Thoracic aorta (tissue), 2 donors: ENCODE data around the gene NR2F1-AS1. TPM values are rescaled to one million over a fixed set of nuclear protein-coding genes. Genes with fewer than 3 reads are reported as not detected.

Source experiments
- ATAC-seq: fragments of 150-250 bp; one replicate; pipeline ENCODE4 v1.8.0; 2017; ENCODE audit warnings: low read depth; ENCODE audit not compliant: insufficient number of reproducible peaks, low FRiP score
- DNase-seq: peaks from one replicate; pipeline ENCODE4 v3.0.0-alpha.2; 2020; ENCODE audit warnings: low spot score
- H3K27ac ChIP-seq, 2 donors: fragments of 200-600 bp; sonication (generic); 1 replicate in 1 of 2; 2 replicates in 1 of 2; pipeline ENCODE4 v1.5.1; 2016; ENCODE audit warnings: mild to moderate bottlenecking in 2 of 2, moderate library complexity in 2 of 2
- H3K27me3 ChIP-seq: fragments of 200-600 bp; sonication (generic); replicated peaks from 2 replicates; pipeline ENCODE4 v1.6.0; 2016; ENCODE audit warnings: mild to moderate bottlenecking; ENCODE audit not compliant: insufficient read depth
- H3K36me3 ChIP-seq: fragments of 200-600 bp; sonication (generic); one replicate; pipeline ENCODE4 v1.5.1; 2016
- H3K4me1 ChIP-seq, 2 donors: fragments of 200-600 bp; sonication (generic); 1 replicate in 1 of 2; 2 replicates in 1 of 2; pipeline versions ENCODE4 v1.5.1 to v1.6.0; 2016; ENCODE audit warnings: low read depth in 2 of 2, mild to moderate bottlenecking in 1 of 2; ENCODE audit not compliant: control insufficient read depth in 1 of 2
- H3K4me3 ChIP-seq: fragments of 200-600 bp; sonication (generic); 2 replicates; pipeline ENCODE4 v1.5.1; 2016; ENCODE audit warnings: mild to moderate bottlenecking
- H3K9me3 ChIP-seq: fragments of 200-600 bp; sonication (generic); 2 replicates; pipeline ENCODE4 v1.5.1; 2016
- total RNA-seq, 2 donors: library from RNA; depleted of rRNA; stranded (reverse); fragments of >200 nt; gene quantifications; one replicate each; pipeline versions ENCODE4 v1.1.0 to v1.2.3, GENCODE V29; 2016
- TF ChIP-seq, protein P1 (sequence below): fragments of 200-600 bp; sonication (generic); IDR thresholded peaks from one replicate; pipeline ENCODE4 v1.5.1; 2019; ENCODE audit warnings: antibody characterized with exemption

NR2F1-AS1 gene
- total RNA-seq, 2 donors from 2014 or later = 0.54 to 8.7 TPM

DNA sequence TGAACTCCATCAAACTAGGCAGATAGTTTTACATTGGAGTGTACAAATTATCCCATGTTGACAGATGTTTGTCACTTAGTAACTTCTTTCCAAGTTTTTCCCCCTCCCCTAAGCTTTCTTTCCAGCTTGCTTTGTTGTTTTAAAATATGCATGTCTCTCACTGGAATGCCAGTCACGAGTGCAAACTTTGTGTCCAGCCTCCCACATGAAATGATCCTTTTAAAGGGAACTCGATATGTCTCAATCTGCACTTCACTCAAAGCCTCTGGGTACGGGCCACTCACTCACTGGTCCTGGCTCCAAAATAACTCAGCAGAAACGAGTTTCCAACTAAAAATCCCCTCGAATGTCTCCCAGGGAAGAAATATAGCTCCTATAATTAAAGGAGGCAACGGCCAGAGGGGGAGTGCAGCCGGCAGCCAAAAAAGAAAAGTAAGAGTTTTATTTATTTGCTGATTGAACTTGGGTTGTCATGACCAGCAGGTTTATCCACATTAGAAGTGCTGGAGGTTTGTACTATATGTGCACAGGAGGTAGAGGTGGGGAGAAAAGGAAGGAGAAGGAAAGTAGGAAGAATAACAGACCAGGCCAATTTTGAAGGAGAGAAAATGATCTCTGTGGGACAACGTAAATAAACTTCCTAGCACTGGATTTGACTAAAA is 19.5 kb upstream of the NR2F1-AS1 start:
- ATAC-seq = no peak
- H3K27me3 ChIP-seq = peaks cover 43% of the 10 kb centered on the region
- peaks cover 0 to 9% of the 10 kb centered on the region in 2 donors for H3K4me1 ChIP-seq
- DNase-seq = no peak
- no peak overlapping the region for H3K4me3 ChIP-seq
- no peak overlapping the region for H3K27ac ChIP-seq
- TF ChIP-seq, protein P1, sequence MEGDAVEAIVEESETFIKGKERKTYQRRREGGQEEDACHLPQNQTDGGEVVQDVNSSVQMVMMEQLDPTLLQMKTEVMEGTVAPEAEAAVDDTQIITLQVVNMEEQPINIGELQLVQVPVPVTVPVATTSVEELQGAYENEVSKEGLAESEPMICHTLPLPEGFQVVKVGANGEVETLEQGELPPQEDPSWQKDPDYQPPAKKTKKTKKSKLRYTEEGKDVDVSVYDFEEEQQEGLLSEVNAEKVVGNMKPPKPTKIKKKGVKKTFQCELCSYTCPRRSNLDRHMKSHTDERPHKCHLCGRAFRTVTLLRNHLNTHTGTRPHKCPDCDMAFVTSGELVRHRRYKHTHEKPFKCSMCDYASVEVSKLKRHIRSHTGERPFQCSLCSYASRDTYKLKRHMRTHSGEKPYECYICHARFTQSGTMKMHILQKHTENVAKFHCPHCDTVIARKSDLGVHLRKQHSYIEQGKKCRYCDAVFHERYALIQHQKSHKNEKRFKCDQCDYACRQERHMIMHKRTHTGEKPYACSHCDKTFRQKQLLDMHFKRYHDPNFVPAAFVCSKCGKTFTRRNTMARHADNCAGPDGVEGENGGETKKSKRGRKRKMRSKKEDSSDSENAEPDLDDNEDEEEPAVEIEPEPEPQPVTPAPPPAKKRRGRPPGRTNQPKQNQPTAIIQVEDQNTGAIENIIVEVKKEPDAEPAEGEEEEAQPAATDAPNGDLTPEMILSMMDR = no peak
- H3K9me3 ChIP-seq = no peaks in the 10 kb centered on the region
- no peaks in the 10 kb centered on the region for H3K36me3 ChIP-seq

DNA sequence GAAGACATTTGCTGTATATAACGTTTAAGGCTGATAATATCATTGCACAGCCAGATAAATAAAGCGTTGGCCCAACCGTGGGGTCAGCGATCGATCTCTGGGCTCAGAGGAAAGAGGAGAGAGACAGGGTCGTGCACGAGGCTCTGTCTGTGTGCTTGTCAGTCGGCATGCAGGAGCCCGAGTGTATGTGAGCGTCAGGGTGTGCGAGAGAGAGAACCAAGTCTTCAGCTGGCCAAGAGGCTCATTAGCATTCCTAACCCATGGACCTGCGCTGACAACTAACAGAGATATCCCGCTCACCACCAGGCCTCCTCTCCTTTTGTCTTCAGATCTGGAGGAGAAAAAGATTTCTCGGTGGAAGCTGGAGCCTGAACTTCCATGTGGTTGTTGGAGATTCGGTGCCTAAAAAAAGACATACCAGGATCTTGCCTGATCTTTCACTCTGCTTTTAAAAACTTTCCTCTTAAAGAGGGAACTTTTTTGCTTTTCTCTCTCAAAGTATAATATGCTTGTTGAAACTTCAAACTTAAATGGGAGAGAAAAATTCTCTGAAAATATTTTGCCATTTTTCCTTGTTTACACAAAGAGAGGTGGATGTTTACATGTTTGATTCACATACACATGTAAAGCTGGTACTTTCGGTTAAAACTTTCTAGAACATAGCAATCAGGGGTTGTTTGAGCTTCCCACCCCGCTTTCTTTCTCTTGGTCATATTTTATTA is 18.5 kb upstream of the NR2F1-AS1 start:
- Histone ChIP-seq H3K9me3 (no peaks in the 10 kb centered on the region), H3K4me1 (peaks cover 0 to 9% of the 10 kb centered on the region in 2 donors), H3K27ac (no peak overlapping the region), H3K36me3 (no peaks in the 10 kb centered on the region), H3K4me3 (no peak overlapping the region), H3K27me3 (peaks cover 50% of the 10 kb centered on the region)
- DNase-seq (no peak), ATAC-seq (no peak)
- TF ChIP-seq, protein P1 = no peak

DNA sequence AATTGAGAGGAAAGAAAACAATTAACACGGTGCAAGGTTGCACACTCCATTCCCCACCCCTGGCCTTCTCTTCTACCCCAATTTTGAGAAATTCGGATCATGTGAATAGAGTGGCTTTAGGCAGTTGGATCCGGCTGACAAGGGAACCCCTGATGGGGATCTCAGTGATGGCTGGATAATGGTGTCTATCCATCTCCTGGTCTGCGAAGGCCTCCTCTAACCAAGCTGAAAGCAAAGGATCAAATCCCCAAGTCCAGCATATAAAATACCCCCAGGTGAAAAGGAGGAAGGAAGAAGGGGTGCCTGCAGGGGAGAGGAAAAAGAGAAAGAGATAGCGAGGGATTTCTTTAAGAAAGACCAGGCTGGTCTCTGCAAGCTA is 18.0 kb upstream of the NR2F1-AS1 start:
- Histone ChIP-seq H3K36me3 (no peaks in the 10 kb centered on the region), H3K4me1 (peaks cover 0 to 4% of the 10 kb centered on the region in 2 donors), H3K4me3 (no peak overlapping the region), H3K27me3 (peaks cover 45% of the 10 kb centered on the region), H3K9me3 (no peaks in the 10 kb centered on the region), H3K27ac (no peak overlapping the region)
- TF ChIP-seq, protein P1 = no peak
- DNase-seq (no peak), ATAC-seq (no peak)

DNA sequence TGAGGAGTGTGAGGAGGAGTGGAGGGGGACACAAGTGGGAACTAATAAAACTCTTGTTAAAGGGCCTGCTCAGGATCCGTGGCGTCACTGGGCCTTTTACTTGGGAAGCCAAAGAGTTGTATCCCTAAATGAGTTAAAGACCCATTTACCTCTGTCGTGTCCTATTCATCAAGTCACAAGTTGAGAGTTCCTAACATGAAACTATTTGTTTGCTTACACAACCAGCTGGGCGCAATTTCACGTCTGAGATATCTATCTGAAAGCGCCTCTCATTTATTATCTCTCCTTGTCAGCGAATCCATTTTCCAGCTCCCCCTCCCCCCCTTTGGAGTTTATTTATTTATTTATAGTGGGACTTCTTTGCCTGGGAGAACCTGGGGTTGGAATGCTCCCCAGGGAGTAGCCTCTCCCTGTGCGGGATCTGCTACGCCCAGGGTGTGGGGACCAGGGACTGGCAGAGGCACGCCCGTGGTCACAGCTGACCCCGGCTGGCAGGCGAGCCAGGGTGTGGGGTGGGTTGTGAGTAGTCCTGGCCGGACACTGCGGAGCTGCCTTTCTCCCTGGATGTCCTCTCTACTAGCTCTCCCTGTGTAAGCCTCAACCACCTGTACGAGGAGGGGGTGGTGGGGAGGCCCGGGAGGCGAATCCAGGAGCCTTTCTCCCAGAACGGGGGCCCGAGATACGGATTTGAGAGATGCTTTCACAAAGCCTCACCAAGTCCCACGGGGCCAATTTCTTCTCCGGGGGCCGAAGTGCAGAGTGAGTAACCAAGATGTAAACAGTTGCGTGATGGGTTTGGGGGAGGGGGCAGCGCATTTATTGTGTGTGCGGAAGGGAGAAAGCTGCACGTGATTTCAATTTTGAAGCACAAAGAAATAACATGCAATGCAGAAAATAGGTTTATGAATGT is 17.3 kb upstream of the NR2F1-AS1 start:
- Histone ChIP-seq H3K36me3 (no peaks in the 10 kb centered on the region), H3K27ac (no peak overlapping the region), H3K4me3 (no peak overlapping the region), H3K27me3 (peaks cover 41% of the 10 kb centered on the region), H3K9me3 (no peaks in the 10 kb centered on the region), H3K4me1 (no peaks in the 10 kb centered on the region)
- TF ChIP-seq, protein P1 = no peak
- ATAC-seq = no peak
- DNase-seq = no peak
